Measurements from ENCODE around the gene TMPRSS11A. TPM values are rescaled to one million over a fixed set of nuclear protein-coding genes. Genes with fewer than 3 reads are reported as not detected.

The TMPRSS11A gene
- total and polyA plus RNA-seq, 2 of the 8 experiments (the other 6 are each of a cell fraction or from before 2014, with no cell fraction given) = not detected

DNA sequence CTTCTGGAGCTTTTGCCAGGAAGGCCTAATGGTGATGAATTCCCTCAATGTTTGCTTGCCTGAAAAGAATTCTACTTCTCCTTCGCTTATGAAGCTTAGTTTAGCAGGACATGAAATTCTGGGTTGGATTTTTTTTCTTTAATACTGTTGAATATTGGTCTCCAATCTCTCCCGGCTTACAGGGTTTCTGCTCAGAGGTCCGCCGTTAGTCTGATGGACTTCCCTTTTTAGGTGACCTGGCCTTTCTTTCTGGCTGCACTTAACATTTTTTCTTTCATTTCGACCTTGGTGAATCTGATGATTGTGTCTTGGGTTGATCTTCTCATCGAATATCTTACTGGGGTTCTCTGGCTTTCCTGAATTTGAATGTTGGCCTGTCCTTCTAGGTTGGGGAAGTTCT is 17.2 kb upstream of the TMPRSS11A start:
- Histone ChIP-seq H3K9ac (replicated peaks in 1 of 4; ENCODE audit: extremely low read depth in 1 of 4, low read depth in 3 of 4, low read length in 3 of 4) (no peak overlapping the region), H3K4me3 (ENCODE audit: extremely low read depth in 1 of 4, insufficient read depth in 2 of 4, low read depth in 3 of 4, low read length in 4 of 4) (no peak overlapping the region), H2BK15ac (ENCODE audit: low read length) (no peak overlapping the region)

More for the DNA sequence above, 17.2 kb upstream of the TMPRSS11A start:
- no peak overlapping the region for H3K23ac ChIP-seq (ENCODE audit: insufficient read length)
- H3K56ac ChIP-seq (replicated peaks; ENCODE audit: insufficient read length, low read depth, low read length) = no peak overlapping the region
- no peak overlapping the region for H2BK12ac ChIP-seq (ENCODE audit: low read depth, low read length)
- no peak overlapping the region for H4K5ac ChIP-seq (ENCODE audit: insufficient read length, low read depth, low read length)
- ChIA-PET CTCF (ENCODE audit: partially characterized antibody) (interaction anchor here (1.1 to 2.2 kb wide), 3 partner anchors 8 to 62 kb away, joined by 3 to 7 read pairs (median 4); no protein-coding TSS in a partner anchor), POLR2A (ENCODE audit: partially characterized antibody) (no interaction called here)
- H3K27ac ChIP-seq (ENCODE audit: low read depth, low read length) = no peak overlapping the region
- H3K18ac ChIP-seq (ENCODE audit: extremely low read depth, low read length) = no peak overlapping the region
- H2BK5ac ChIP-seq (ENCODE audit: low read depth, low read length) = no peak overlapping the region
- H4K20me1 ChIP-seq (replicated peaks in 1 of 2; ENCODE audit: control insufficient read depth in 1 of 2, insufficient read depth in 2 of 2, low read length in 2 of 2) = no peaks in the 10 kb centered on the region
- H3K27me3 ChIP-seq (replicated peaks in 1 of 4; ENCODE audit: control insufficient read depth in 3 of 4, extremely low read depth in 1 of 4, insufficient read depth in 3 of 4, low read length in 3 of 4) = no peaks in the 10 kb centered on the region
- H4K8ac ChIP-seq (ENCODE audit: extremely low read depth, insufficient read depth, low read length) = no peak overlapping the region
- DNase-seq (ENCODE audit: low read depth in 1 of 2, low spot score in 2 of 2) (no peak), FAIRE-seq (no peak)
- no peak overlapping the region for H2AFZ ChIP-seq (ENCODE audit: low read length)
- H3K9me3 ChIP-seq (ENCODE audit: insufficient read depth in 2 of 2, low read depth in 1 of 2, low read length in 1 of 2) = no peaks in the 10 kb centered on the region
- H2AK5ac ChIP-seq (ENCODE audit: low read depth, low read length) = no peak overlapping the region
- H3K79me2 ChIP-seq (ENCODE audit: control insufficient read depth in 1 of 2, insufficient read depth in 2 of 2, low read length in 2 of 2) = no peaks in the 10 kb centered on the region
- no peaks in the 10 kb centered on the region for H3K36me3 ChIP-seq (ENCODE audit: control insufficient read depth in 2 of 4, insufficient read depth in 4 of 4, low read length in 3 of 4)
- H4K91ac ChIP-seq (replicated peaks; ENCODE audit: insufficient read length, low read length) = no peak overlapping the region
- H2BK20ac ChIP-seq (ENCODE audit: low read length) = no peak overlapping the region
- H3K4me2 ChIP-seq (ENCODE audit: insufficient read depth in 1 of 2, low read depth in 2 of 2, low read length in 2 of 2) = no peak overlapping the region
- no peak overlapping the region for H3K14ac ChIP-seq (ENCODE audit: insufficient read length)
- no peak overlapping the region for H2BK120ac ChIP-seq (replicated peaks; ENCODE audit: low read depth, low read length)
- H3K4me1 ChIP-seq (replicated peaks in 1 of 4; ENCODE audit: control insufficient read depth in 3 of 4, insufficient read depth in 4 of 4, low read length in 3 of 4) = no peaks in the 10 kb centered on the region
- H3K4ac ChIP-seq (replicated peaks; ENCODE audit: insufficient read length, low read depth, low read length) = no peak overlapping the region
- 91% methylated on average over 6 of the region's 6 CpGs; no CpG with 5 or more reads in 1 of the 2 experiments for WGBS, 2 experiments (ENCODE audit: extremely low coverage in 1 of 2, insufficient coverage in 1 of 2, insufficient read length in 1 of 2, insufficient replicate concordance in 2 of 2, low coverage in 1 of 2, low lambda C conversion rate in 2 of 2, missing lambda C conversion rate in 1 of 2)
- no peaks in the 10 kb centered on the region for H3K23me2 ChIP-seq (ENCODE audit: low read depth, low read length)
- TF ChIP-seq JUN (IDR thresholded peaks at IDR 0.05; ENCODE audit: low read depth, low read length) = no peak
- TF ChIP-seq, protein P1, sequence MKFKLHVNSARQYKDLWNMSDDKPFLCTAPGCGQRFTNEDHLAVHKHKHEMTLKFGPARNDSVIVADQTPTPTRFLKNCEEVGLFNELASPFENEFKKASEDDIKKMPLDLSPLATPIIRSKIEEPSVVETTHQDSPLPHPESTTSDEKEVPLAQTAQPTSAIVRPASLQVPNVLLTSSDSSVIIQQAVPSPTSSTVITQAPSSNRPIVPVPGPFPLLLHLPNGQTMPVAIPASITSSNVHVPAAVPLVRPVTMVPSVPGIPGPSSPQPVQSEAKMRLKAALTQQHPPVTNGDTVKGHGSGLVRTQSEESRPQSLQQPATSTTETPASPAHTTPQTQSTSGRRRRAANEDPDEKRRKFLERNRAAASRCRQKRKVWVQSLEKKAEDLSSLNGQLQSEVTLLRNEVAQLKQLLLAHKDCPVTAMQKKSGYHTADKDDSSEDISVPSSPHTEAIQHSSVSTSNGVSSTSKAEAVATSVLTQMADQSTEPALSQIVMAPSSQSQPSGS (IDR thresholded peaks at IDR 0.05; ENCODE audit: low read length) = no peak
- no peak for TF ChIP-seq SP2 (IDR thresholded peaks at IDR 0.05; ENCODE audit: low read length)
- TF ChIP-seq KDM4A (IDR thresholded peaks at IDR 0.05; ENCODE audit: low read depth, low read length, severe bottlenecking) = no peak
- no peak for TF ChIP-seq SIRT6 (IDR thresholded peaks at IDR 0.05; ENCODE audit: low read length)
- TF ChIP-seq NRF1 (IDR thresholded peaks at IDR 0.05; ENCODE audit: low read depth, low read length) = no peak
- TF ChIP-seq, protein P2, sequence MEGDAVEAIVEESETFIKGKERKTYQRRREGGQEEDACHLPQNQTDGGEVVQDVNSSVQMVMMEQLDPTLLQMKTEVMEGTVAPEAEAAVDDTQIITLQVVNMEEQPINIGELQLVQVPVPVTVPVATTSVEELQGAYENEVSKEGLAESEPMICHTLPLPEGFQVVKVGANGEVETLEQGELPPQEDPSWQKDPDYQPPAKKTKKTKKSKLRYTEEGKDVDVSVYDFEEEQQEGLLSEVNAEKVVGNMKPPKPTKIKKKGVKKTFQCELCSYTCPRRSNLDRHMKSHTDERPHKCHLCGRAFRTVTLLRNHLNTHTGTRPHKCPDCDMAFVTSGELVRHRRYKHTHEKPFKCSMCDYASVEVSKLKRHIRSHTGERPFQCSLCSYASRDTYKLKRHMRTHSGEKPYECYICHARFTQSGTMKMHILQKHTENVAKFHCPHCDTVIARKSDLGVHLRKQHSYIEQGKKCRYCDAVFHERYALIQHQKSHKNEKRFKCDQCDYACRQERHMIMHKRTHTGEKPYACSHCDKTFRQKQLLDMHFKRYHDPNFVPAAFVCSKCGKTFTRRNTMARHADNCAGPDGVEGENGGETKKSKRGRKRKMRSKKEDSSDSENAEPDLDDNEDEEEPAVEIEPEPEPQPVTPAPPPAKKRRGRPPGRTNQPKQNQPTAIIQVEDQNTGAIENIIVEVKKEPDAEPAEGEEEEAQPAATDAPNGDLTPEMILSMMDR (IDR thresholded peaks at IDR 0.05; ENCODE audit: control extremely low read depth in 1 of 3, insufficient read depth in 1 of 3, low read depth in 1 of 3, low read length in 3 of 3) = no peak
- TF ChIP-seq CREB1 (IDR thresholded peaks at IDR 0.05) = no peak
- TF ChIP-seq TCF12 (IDR thresholded peaks at IDR 0.05; ENCODE audit: low read depth, low read length) = no peak
- TF ChIP-seq BRCA1 (IDR thresholded peaks at IDR 0.05; ENCODE audit: low read depth, low read length) = no peak
- no peak for TF ChIP-seq SUZ12 (IDR thresholded peaks at IDR 0.05; ENCODE audit: low read length)
- no peak for TF ChIP-seq SP1 (IDR thresholded peaks at IDR 0.05; ENCODE audit: low read depth, low read length)
- no peaks in the 10 kb centered on the region for H3K79me1 ChIP-seq (ENCODE audit: low read depth, low read length)

Measured in H1 (cell line).